Liver (tissue), 9 donors: ENCODE measurements around the gene FOLR1. TPM values are rescaled to one million over a fixed set of nuclear protein-coding genes. Genes with fewer than 3 reads are reported as not detected.

Experiments
- DNase-seq: peaks from one replicate; pipeline ENCODE4 v3.0.0-alpha.2; 2017; ENCODE audit warnings: low spot score
- H3K27ac ChIP-seq, 2 donors: one replicate each; pipeline ENCODE4 v1.7.0; 2013; ENCODE audit warnings: inconsistent platforms in 2 of 2, low read length in 2 of 2, control low read depth in 1 of 2, low read depth in 1 of 2, mild to moderate bottlenecking in 1 of 2
- H3K27me3 ChIP-seq, 4 donors: one replicate each; pipeline versions ENCODE4 v1.6.1 to v1.7.0; 2013; ENCODE audit warnings: low read length in 3 of 4, inconsistent platforms in 1 of 4, mild to moderate bottlenecking in 1 of 4, moderate library complexity in 1 of 4; ENCODE audit not compliant: control insufficient read depth in 4 of 4, insufficient read depth in 4 of 4
- H3K36me3 ChIP-seq, 4 donors: one replicate each; pipeline versions ENCODE4 v1.6.1 to v1.7.0; 2013; ENCODE audit warnings: low read length in 3 of 4, mild to moderate bottlenecking in 3 of 4, low read depth in 1 of 4, moderate library complexity in 1 of 4; ENCODE audit not compliant: control insufficient read depth in 4 of 4, insufficient read depth in 3 of 4
- H3K4me1 ChIP-seq, 4 donors: one replicate each; pipeline versions ENCODE4 v1.6.1 to v1.7.0; 2013; ENCODE audit warnings: low read length in 3 of 4, mild to moderate bottlenecking in 3 of 4, moderate library complexity in 1 of 4; ENCODE audit not compliant: control insufficient read depth in 4 of 4, insufficient read depth in 4 of 4
- H3K4me3 ChIP-seq, 3 donors: one replicate each; pipeline versions ENCODE4 v1.6.1 to v1.7.0; 2013; ENCODE audit warnings: low read length in 3 of 3, control low read depth in 1 of 3, low read depth in 1 of 3, mild to moderate bottlenecking in 1 of 3
- H3K9ac ChIP-seq, 2 donors: one replicate each; pipeline ENCODE4 v1.7.0; 2013; ENCODE audit warnings: low read length in 2 of 2, mild to moderate bottlenecking in 2 of 2, moderate library complexity in 2 of 2, control low read depth in 1 of 2, low read depth in 1 of 2
- H3K9me3 ChIP-seq, 4 donors: one replicate each; pipeline versions ENCODE4 v1.6.1 to v1.7.0; 2013; ENCODE audit warnings: low read length in 3 of 4; ENCODE audit not compliant: control insufficient read depth in 4 of 4
- ATF3 ChIP-seq: IDR thresholded peaks from 2 replicates; pipeline ENCODE4 v1.6.1; 2016; ENCODE audit warnings: antibody characterized with exemption
- CTCF ChIP-seq: fragments of 150-350 bp; IDR thresholded peaks from 2 replicates; pipeline ENCODE4 v1.5.1; 2017; ENCODE audit warnings: improper control_type of control experiment, low read depth, low read length; ENCODE audit not compliant: missing input control
- EGR1 ChIP-seq, 2 donors: IDR thresholded peaks; 2 replicates each; pipeline ENCODE4 v1.6.1; 2016 to 2018; ENCODE audit warnings: antibody characterized with exemption in 2 of 2, low read depth in 2 of 2
- FOXA1 ChIP-seq: IDR thresholded peaks from 2 replicates; pipeline ENCODE4 v1.6.1; 2016; ENCODE audit warnings: antibody characterized with exemption
- FOXA2 ChIP-seq: IDR thresholded peaks from 2 replicates; pipeline ENCODE4 v1.6.1; 2016; ENCODE audit warnings: antibody characterized with exemption
- GABPA ChIP-seq, 2 donors: IDR thresholded peaks in 1 of 2; conservative IDR thresholded peaks in 1 of 2; 2 replicates each; pipeline ENCODE4 v1.6.1; 2016; ENCODE audit warnings: antibody characterized with exemption in 2 of 2, mild to moderate bottlenecking in 1 of 2, moderate library complexity in 1 of 2
- HNF4A ChIP-seq, 2 donors: conservative IDR thresholded peaks; 2 replicates each; pipeline ENCODE4 v1.6.1; 2016; ENCODE audit warnings: antibody characterized with exemption in 2 of 2, mild to moderate bottlenecking in 2 of 2
- HNF4G ChIP-seq: IDR thresholded peaks from 2 replicates; pipeline ENCODE4 v1.6.1; 2016; ENCODE audit warnings: antibody characterized with exemption
- MAX ChIP-seq: IDR thresholded peaks from 2 replicates; pipeline ENCODE4 v1.6.1; 2016; ENCODE audit warnings: antibody characterized with exemption
- NR2F2 ChIP-seq: IDR thresholded peaks from 2 replicates; pipeline ENCODE4 v1.6.1; 2016; ENCODE audit warnings: antibody characterized with exemption
- SP1 ChIP-seq: IDR thresholded peaks from 2 replicates; pipeline ENCODE4 v1.6.1; 2018; ENCODE audit warnings: antibody characterized with exemption, mild to moderate bottlenecking
- TAF1 ChIP-seq: conservative IDR thresholded peaks from 2 replicates; pipeline ENCODE4 v1.6.1; 2016; ENCODE audit warnings: antibody characterized with exemption, mild to moderate bottlenecking
- YY1 ChIP-seq: IDR thresholded peaks from 2 replicates; pipeline ENCODE4 v1.6.1; 2016; ENCODE audit warnings: antibody characterized with exemption, mild to moderate bottlenecking
- whole genome bisulfite sequencing: extraction: QIAGEN DNeasy Blood & Tissue Kit; methylation state at CpG from one replicate; pipeline ENCODE4 v1.1.7; 2013; 5-methylcytosine and 5-hydroxymethylcytosine counted together
- polyA plus RNA-seq, 2 donors: library from polyadenylated mRNA; stranded (reverse) in 1 of 2; unstranded in 1 of 2; fragments of 200-250 nt in 1 of 2; fragments of >200 nt in 1 of 2; fragmentation: Nextera tagmentation in 1 of 2; extraction: Ambion mirVana in 1 of 2; gene quantifications; one replicate each; pipeline versions ENCODE4 v1.2.1 to v1.2.3, GENCODE V29; 2013 to 2015
- total RNA-seq, 2 donors: library from RNA; depleted of rRNA; stranded (reverse); fragments of >200 nt; gene quantifications; one replicate each; pipeline ENCODE4 v1.2.3, GENCODE V29; 2014
- TF ChIP-seq, protein P1 (sequence below): IDR thresholded peaks from 2 replicates; pipeline ENCODE4 v1.6.1; 2016; ENCODE audit warnings: antibody characterized with exemption
- TF ChIP-seq, protein P2 (sequence below): IDR thresholded peaks from 2 replicates; pipeline ENCODE4 v1.6.1; 2016; ENCODE audit warnings: antibody characterized with exemption, mild to moderate bottlenecking
- donor health status: healthy.
- donor health status: healthy.
- donor health status: healthy.
- donor health status: healthy.
- donor health status: healthy.

FOLR1 gene
- total and polyA plus RNA-seq, 4 donors, result 0.06 to 0.21 (median 0.09) TPM; not detected in 1

- DNase-seq, result no peak
- Histone ChIP-seq H3K36me3 (peaks cover 24 to 91% (median 46%) of the 10 kb centered on the region in 4 donors), H3K4me3 (no peak overlapping the region), H3K4me1 (no peaks in the 10 kb centered on the region), H3K27me3 (no peaks in the 10 kb centered on the region), H3K9ac (no peak overlapping the region), H3K9me3 (no peaks in the 10 kb centered on the region), H3K27ac (no peak overlapping the region)
- WGBS, result 96% methylated on average over 18 of the region's 18 CpGs
- TF ChIP-seq, protein P1, sequence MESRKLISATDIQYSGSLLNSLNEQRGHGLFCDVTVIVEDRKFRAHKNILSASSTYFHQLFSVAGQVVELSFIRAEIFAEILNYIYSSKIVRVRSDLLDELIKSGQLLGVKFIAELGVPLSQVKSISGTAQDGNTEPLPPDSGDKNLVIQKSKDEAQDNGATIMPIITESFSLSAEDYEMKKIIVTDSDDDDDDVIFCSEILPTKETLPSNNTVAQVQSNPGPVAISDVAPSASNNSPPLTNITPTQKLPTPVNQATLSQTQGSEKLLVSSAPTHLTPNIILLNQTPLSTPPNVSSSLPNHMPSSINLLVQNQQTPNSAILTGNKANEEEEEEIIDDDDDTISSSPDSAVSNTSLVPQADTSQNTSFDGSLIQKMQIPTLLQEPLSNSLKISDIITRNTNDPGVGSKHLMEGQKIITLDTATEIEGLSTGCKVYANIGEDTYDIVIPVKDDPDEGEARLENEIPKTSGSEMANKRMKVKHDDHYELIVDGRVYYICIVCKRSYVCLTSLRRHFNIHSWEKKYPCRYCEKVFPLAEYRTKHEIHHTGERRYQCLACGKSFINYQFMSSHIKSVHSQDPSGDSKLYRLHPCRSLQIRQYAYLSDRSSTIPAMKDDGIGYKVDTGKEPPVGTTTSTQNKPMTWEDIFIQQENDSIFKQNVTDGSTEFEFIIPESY, result no peak
- TF ChIP-seq CTCF (no peak), EGR1 (IDR thresholded peaks at IDR 0.05; ENCODE audit: low read depth in 2 of 2) (no peak), HNF4G (no peak), NR2F2 (no peak), ATF3 (no peak), GABPA (IDR thresholded peaks at IDR 0.05 in 1 of 2, conservative IDR thresholded peaks at IDR 0.05 in 1 of 2) (no peak), FOXA1 (no peak), TAF1 (no peak), HNF4A (conservative IDR thresholded peaks at IDR 0.05) (no peak), SP1 (no peak), MAX (no peak), FOXA2 (no peak), YY1 (no peak)
- TF ChIP-seq, protein P2, sequence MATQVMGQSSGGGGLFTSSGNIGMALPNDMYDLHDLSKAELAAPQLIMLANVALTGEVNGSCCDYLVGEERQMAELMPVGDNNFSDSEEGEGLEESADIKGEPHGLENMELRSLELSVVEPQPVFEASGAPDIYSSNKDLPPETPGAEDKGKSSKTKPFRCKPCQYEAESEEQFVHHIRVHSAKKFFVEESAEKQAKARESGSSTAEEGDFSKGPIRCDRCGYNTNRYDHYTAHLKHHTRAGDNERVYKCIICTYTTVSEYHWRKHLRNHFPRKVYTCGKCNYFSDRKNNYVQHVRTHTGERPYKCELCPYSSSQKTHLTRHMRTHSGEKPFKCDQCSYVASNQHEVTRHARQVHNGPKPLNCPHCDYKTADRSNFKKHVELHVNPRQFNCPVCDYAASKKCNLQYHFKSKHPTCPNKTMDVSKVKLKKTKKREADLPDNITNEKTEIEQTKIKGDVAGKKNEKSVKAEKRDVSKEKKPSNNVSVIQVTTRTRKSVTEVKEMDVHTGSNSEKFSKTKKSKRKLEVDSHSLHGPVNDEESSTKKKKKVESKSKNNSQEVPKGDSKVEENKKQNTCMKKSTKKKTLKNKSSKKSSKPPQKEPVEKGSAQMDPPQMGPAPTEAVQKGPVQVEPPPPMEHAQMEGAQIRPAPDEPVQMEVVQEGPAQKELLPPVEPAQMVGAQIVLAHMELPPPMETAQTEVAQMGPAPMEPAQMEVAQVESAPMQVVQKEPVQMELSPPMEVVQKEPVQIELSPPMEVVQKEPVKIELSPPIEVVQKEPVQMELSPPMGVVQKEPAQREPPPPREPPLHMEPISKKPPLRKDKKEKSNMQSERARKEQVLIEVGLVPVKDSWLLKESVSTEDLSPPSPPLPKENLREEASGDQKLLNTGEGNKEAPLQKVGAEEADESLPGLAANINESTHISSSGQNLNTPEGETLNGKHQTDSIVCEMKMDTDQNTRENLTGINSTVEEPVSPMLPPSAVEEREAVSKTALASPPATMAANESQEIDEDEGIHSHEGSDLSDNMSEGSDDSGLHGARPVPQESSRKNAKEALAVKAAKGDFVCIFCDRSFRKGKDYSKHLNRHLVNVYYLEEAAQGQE, result no peak
These were observed 40.5 kb downstream of the FOLR1 start for GRCh38 chr11:72232260-72233055.
